H9 (cell line): ENCODE results near the gene SH3RF2. TPM values are rescaled to one million over a fixed set of nuclear protein-coding genes. Genes with fewer than 3 reads are reported as not detected.
A peak's percentile ranks its signal among the peaks of the same experiment; 100 is the strongest.

ENCODE experiments used
- DNase-seq: peaks from one replicate; pipeline ENCODE4 v3.0.0-alpha.2; 2017
- H2AFZ ChIP-seq: one replicate; pipeline ENCODE4 v1.6.1; 2013; ENCODE audit warnings: mild to moderate bottlenecking, low read length, control low read depth, moderate library complexity
- H2AK5ac ChIP-seq: 2 replicates; pipeline ENCODE4 v1.6.1; 2013; ENCODE audit warnings: low read length, control low read depth, mixed read lengths; ENCODE audit not compliant: insufficient read length
- H2BK120ac ChIP-seq: one replicate; pipeline ENCODE4 v1.6.1; 2013; ENCODE audit warnings: low read depth, mild to moderate bottlenecking, low read length, control low read depth, inconsistent platforms; ENCODE audit not compliant: poor library complexity, severe bottlenecking
- H2BK12ac ChIP-seq: 2 replicates; pipeline ENCODE4 v1.6.1; 2013; ENCODE audit warnings: low read length, control low read depth, mixed read lengths, low read depth; ENCODE audit not compliant: insufficient read length
- H2BK15ac ChIP-seq: 2 replicates; pipeline ENCODE4 v1.6.1; 2013; ENCODE audit warnings: low read depth, low read length, control low read depth
- H2BK20ac ChIP-seq: one replicate; pipeline ENCODE4 v1.6.1; 2013; ENCODE audit warnings: low read depth, mild to moderate bottlenecking, low read length, control low read depth, inconsistent platforms; ENCODE audit not compliant: poor library complexity, severe bottlenecking
- H2BK5ac ChIP-seq: 2 replicates; pipeline ENCODE4 v1.6.1; 2013; ENCODE audit warnings: low read length, control low read depth, mixed read lengths; ENCODE audit not compliant: insufficient read length
- H3K14ac ChIP-seq: 2 replicates; pipeline ENCODE4 v1.6.1; 2013; ENCODE audit warnings: low read length, control low read depth; ENCODE audit not compliant: insufficient read depth
- H3K18ac ChIP-seq: 2 replicates; pipeline ENCODE4 v1.6.1; 2013; ENCODE audit warnings: low read depth, mild to moderate bottlenecking, mixed read lengths, low read length, control low read depth; ENCODE audit not compliant: insufficient read length
- H3K23ac ChIP-seq: 2 replicates; pipeline ENCODE4 v1.6.1; 2013; ENCODE audit warnings: low read length, control low read depth, mixed read lengths, low read depth; ENCODE audit not compliant: insufficient read length
- H3K23me2 ChIP-seq: 2 replicates; pipeline ENCODE4 v1.6.1; 2013; ENCODE audit warnings: low read depth, mild to moderate bottlenecking, mixed read lengths, low read length, control low read depth; ENCODE audit not compliant: insufficient read length, poor library complexity, severe bottlenecking
- H3K27ac ChIP-seq: 2 replicates; pipeline ENCODE4 v1.5.1; 2013; ENCODE audit warnings: low read length, control low read depth, mixed read lengths, low read depth; ENCODE audit not compliant: insufficient read length
- H3K27me3 ChIP-seq: 2 replicates; pipeline ENCODE4 v1.6.1; 2013; ENCODE audit warnings: low read length, control low read depth, inconsistent platforms; ENCODE audit not compliant: insufficient read depth
- H3K4ac ChIP-seq: 2 replicates; pipeline ENCODE4 v1.6.1; 2013; ENCODE audit warnings: low read depth, mild to moderate bottlenecking, control low read depth, inconsistent platforms, low read length, moderate library complexity
- H3K4me1 ChIP-seq: 2 replicates; pipeline ENCODE4 v1.6.1; 2013; ENCODE audit warnings: low read length, control low read depth, inconsistent platforms; ENCODE audit not compliant: insufficient read depth
- H3K4me2 ChIP-seq: 2 replicates; pipeline ENCODE4 v1.6.1; 2013; ENCODE audit warnings: low read length, control low read depth, mixed read lengths; ENCODE audit not compliant: insufficient read length, insufficient read depth
- H3K56ac ChIP-seq: 2 replicates; pipeline ENCODE4 v1.6.1; 2013; ENCODE audit warnings: low read depth, mild to moderate bottlenecking, mixed read lengths, low read length, control low read depth; ENCODE audit not compliant: insufficient read length
- H3K79me1 ChIP-seq: 2 replicates; pipeline ENCODE4 v1.6.1; 2013; ENCODE audit warnings: low read depth, mild to moderate bottlenecking, moderate library complexity, low read length, control low read depth, inconsistent platforms; ENCODE audit not compliant: insufficient read depth, poor library complexity, severe bottlenecking
- H3K79me2 ChIP-seq: 2 replicates; pipeline ENCODE4 v1.6.1; 2013; ENCODE audit warnings: low read length, control low read depth, inconsistent platforms; ENCODE audit not compliant: insufficient read depth
- H3K9ac ChIP-seq: 2 replicates; pipeline ENCODE4 v1.6.1; 2013; ENCODE audit warnings: low read length, control low read depth, mixed read lengths; ENCODE audit not compliant: insufficient read length; ENCODE audit errors: extremely low read depth
- H3K9me3 ChIP-seq: one replicate; pipeline ENCODE4 v1.6.1; 2013; ENCODE audit warnings: low read depth, low read length, inconsistent platforms; ENCODE audit not compliant: control insufficient read depth
- H3T11ph ChIP-seq: one replicate; pipeline ENCODE4 v1.6.1; 2013; ENCODE audit warnings: mild to moderate bottlenecking, low read length, control low read depth, inconsistent platforms
- H4K20me1 ChIP-seq: one replicate; pipeline ENCODE4 v1.6.1; 2013; ENCODE audit not compliant: control insufficient read depth, insufficient read length, insufficient read depth
- H4K5ac ChIP-seq: 2 replicates; pipeline ENCODE4 v1.6.1; 2013; ENCODE audit warnings: low read depth, mild to moderate bottlenecking, mixed read lengths, low read length, control low read depth; ENCODE audit not compliant: insufficient read length
- H4K8ac ChIP-seq: replicated peaks from 2 replicates; pipeline ENCODE4 v1.6.1; 2013; ENCODE audit warnings: low read length, control low read depth, mixed read lengths, low read depth; ENCODE audit not compliant: insufficient read length
- H4K91ac ChIP-seq: 2 replicates; pipeline ENCODE4 v1.6.1; 2013; ENCODE audit warnings: low read depth, mild to moderate bottlenecking, moderate library complexity, mixed read lengths, low read length, control low read depth; ENCODE audit not compliant: insufficient read length
- H3K27ac Mint-ChIP-seq, 3 experiments: 2 replicates in 2 of 3; 3 replicates in 1 of 3; pipeline ENCODE4 v1.8.0; 2020 to 2021; ENCODE audit warnings: mixed read lengths in 3 of 3, mild to moderate bottlenecking in 1 of 3, moderate library complexity in 1 of 3
- H3K27me3 Mint-ChIP-seq: 2 replicates; pipeline ENCODE4 v1.8.0; 2021; ENCODE audit warnings: low read depth, mild to moderate bottlenecking, moderate library complexity, mixed read lengths
- H3K36me3 Mint-ChIP-seq, 3 experiments: 2 replicates in 2 of 3; 3 replicates in 1 of 3; pipeline ENCODE4 v1.8.0; 2020 to 2021; ENCODE audit warnings: low read depth in 3 of 3, mixed read lengths in 3 of 3; ENCODE audit not compliant: insufficient read depth in 1 of 3
- H3K4me1 Mint-ChIP-seq, 2 experiments: 2 replicates each; pipeline ENCODE4 v1.8.0; 2020; ENCODE audit warnings: mixed read lengths in 2 of 2
- H3K4me3 Mint-ChIP-seq, 2 experiments: 2 replicates in 1 of 2; 3 replicates in 1 of 2; pipeline ENCODE4 v1.8.0; 2020 to 2021; ENCODE audit warnings: mild to moderate bottlenecking in 2 of 2, mixed read lengths in 2 of 2, moderate library complexity in 1 of 2
- H3K9me3 Mint-ChIP-seq, 2 experiments: 2 replicates in 1 of 2; 3 replicates in 1 of 2; pipeline ENCODE4 v1.8.0; 2020; ENCODE audit warnings: mild to moderate bottlenecking in 2 of 2, mixed read lengths in 2 of 2, moderate library complexity in 1 of 2
- CTCF ChIP-seq: fragments of 200-600 bp; sonication (generic); conservative IDR thresholded peaks from 3 replicates; pipeline ENCODE4 v1.8.0; 2021; ENCODE audit warnings: antibody characterized with exemption, mild to moderate bottlenecking
- WGBS: extraction: QIAGEN DNeasy Blood & Tissue Kit; methylation state at CpG from one replicate; pipeline ENCODE4 v1.1.7; 2013; ENCODE audit warnings: missing lambda C conversion rate, low lambda C conversion rate, mixed read lengths; ENCODE audit not compliant: insufficient read length; ENCODE audit errors: extremely low coverage; 5-methylcytosine and 5-hydroxymethylcytosine counted together
- total RNA-seq: library from RNA; stranded (reverse); gene quantifications from 2 replicates; pipeline ENCODE4 v1.2.1, GENCODE V29; 2021

SH3RF2 gene
- total RNA-seq, 1 experiment from 2014 or later: 0.66 TPM

- no peak overlapping the region for H4K8ac ChIP-seq
- no peaks in the 10 kb centered on the region for H3K9me3 ChIP-seq
- H3K4me1 ChIP-seq: peaks cover 2% of the 10 kb centered on the region; the same call in 1 of the 2 replicates
- H2BK12ac ChIP-seq: no peak overlapping the region
- H3K27ac ChIP-seq: no peak overlapping the region
- Mint-ChIP-seq H3K4me3 (no peak overlapping the region), H3K27me3 (no peaks in the 10 kb centered on the region), H3K4me1 (peaks cover 22 to 23% of the 10 kb centered on the region in 2 experiments), H3K36me3 (peaks cover 0 to 9% (median 5%) of the 10 kb centered on the region in 3 experiments; a peak in 3 of 7 replicates), H3K9me3 (no peaks in the 10 kb centered on the region), H3K27ac (peak overlapping the region in 2 of 3 experiments; percentile 62 to 66; a peak in 4 of 7 replicates)
- no peak overlapping the region for H3K14ac ChIP-seq
- DNase-seq: no peak
- H3K79me1 ChIP-seq: no peaks in the 10 kb centered on the region
- H4K5ac ChIP-seq: no peak overlapping the region
- no peak overlapping the region for H3K9ac ChIP-seq
- H2BK15ac ChIP-seq: no peak overlapping the region
- no peak overlapping the region for H4K91ac ChIP-seq
- H3K4me2 ChIP-seq: no peak overlapping the region
- H3T11ph ChIP-seq: no peak overlapping the region
- no peak overlapping the region for H2BK5ac ChIP-seq
- no peak overlapping the region for H3K18ac ChIP-seq
- no peaks in the 10 kb centered on the region for H4K20me1 ChIP-seq
- no peak overlapping the region for H2BK120ac ChIP-seq
- no peak overlapping the region for H3K56ac ChIP-seq
- H3K4ac ChIP-seq: no peak overlapping the region
- no CpG with 5 or more reads among the region's 2 CpGs for WGBS
- no peaks in the 10 kb centered on the region for H3K23me2 ChIP-seq
- H3K79me2 ChIP-seq: no peaks in the 10 kb centered on the region
- TF ChIP-seq CTCF: no peak
- H2AK5ac ChIP-seq: no peak overlapping the region
- H2AFZ ChIP-seq: no peak overlapping the region
- no peaks in the 10 kb centered on the region for H3K27me3 ChIP-seq
- H2BK20ac ChIP-seq: no peak overlapping the region
- H3K23ac ChIP-seq: no peak overlapping the region
These were observed 165.3 kb downstream of the SH3RF2 start for GRCh38 chr5:146101646-146102045.
